Heart left ventricle (tissue), 13 donors: ENCODE data around the gene TRIM14.

Experiments
- CTCF ChIP-seq, 12 donors: fragments of 200-600 bp; sonication (generic) in 4 of 12; IDR thresholded peaks; one replicate each; pipeline versions ENCODE4 v1.5.0 to v1.8.0; 2018 to 2022; ENCODE audit warnings: antibody characterized with exemption in 12 of 12, mild to moderate bottlenecking in 5 of 12
- POLR2A ChIP-seq, 2 donors: fragments of 450-650 bp; IDR thresholded peaks; one replicate each; pipeline ENCODE4 v1.6.1; 2017; ENCODE audit warnings: antibody characterized with exemption in 2 of 2, mild to moderate bottlenecking in 2 of 2, moderate library complexity in 2 of 2
- donor health status: ischemic (EF 13 %, LVEDD 7.1; RV severe dilation, severe dysfunction).
- donor health status: DM: no; HTN: yes; CAD: no.
- donor health status: DM: no; HTN: no; CAD: no.
- donor health status: ischemic (EF 25% LVEDD 6.9; RV normal size, moderate dysfunction).
- donor health status: ischemic (EF 25% LVEDD 5.7; RV mildly dilated, moderate dysfunction).
- donor health status: ischemic (EF 35%, LVEDD 5.7; RV mildly dilated, moderate dysfunction).
- donor health status: nonischemic (EF 11% LVEDD 7.7; RV severe dilation, severe dysfunction).
- donor health status: DM: yes; HTN: yes; CAD: no.
- donor health status: PGD.
- donor health status: ischemic (EF 29% LVEDD 5.4; RV normal size, mild dysfunction).
- donor health status: nonischemic (EF 23%, LVEDD 6.1; RV moderate dilation, normal function).

GRCh38 chr9:98067184-98067583, 51.8 kb downstream of the TRIM14 start:
- TF ChIP-seq CTCF (IDR thresholded peaks at IDR 0.05) = no peak
- no peak for TF ChIP-seq POLR2A (IDR thresholded peaks at IDR 0.05)
